Type B pancreatic cell (in vitro differentiated cells): Measurements from ENCODE around the gene MOB3C. TPM values are rescaled to one million over a fixed set of nuclear protein-coding genes. Genes with fewer than 3 reads are reported as not detected.
A peak's percentile ranks its signal among the peaks of the same experiment; 100 is the strongest.

Experiments used
- DNase-seq: peaks from one replicate; pipeline ENCODE4 v3.0.0; 2021; ENCODE audit warnings: mixed read lengths; ENCODE audit not compliant: unreplicated experiment; ENCODE audit errors: extremely low spot score
- H3K27ac Mint-ChIP-seq: 2 replicates; pipeline ENCODE4 v1.8.0; 2021; ENCODE audit warnings: mild to moderate bottlenecking, mixed read lengths
- H3K27me3 Mint-ChIP-seq: 2 replicates; pipeline ENCODE4 v1.8.0; 2021; ENCODE audit warnings: mixed read lengths
- H3K36me3 Mint-ChIP-seq: 2 replicates; pipeline ENCODE4 v1.8.0; 2021; ENCODE audit warnings: mixed read lengths
- H3K4me1 Mint-ChIP-seq: one replicate; pipeline ENCODE4 v1.8.0; 2021; ENCODE audit warnings: mixed read lengths; ENCODE audit not compliant: unreplicated experiment
- H3K4me3 Mint-ChIP-seq: 2 replicates; pipeline ENCODE4 v1.8.0; 2021; ENCODE audit warnings: mild to moderate bottlenecking, mixed read lengths
- H3K9me3 Mint-ChIP-seq: 2 replicates; pipeline ENCODE4 v1.8.0; 2021; ENCODE audit warnings: mixed read lengths
- CTCF ChIP-seq: fragments of 200-600 bp; sonication (generic); conservative IDR thresholded peaks from 2 replicates; pipeline ENCODE4 v1.5.0; 2021; ENCODE audit warnings: antibody characterized with exemption, mild to moderate bottlenecking
- total RNA-seq: library from RNA; stranded (reverse); gene quantifications from 2 replicates; pipeline ENCODE4 v1.2.1, GENCODE V29; 2021; ENCODE audit warnings: low replicate concordance

The MOB3C gene
- total RNA-seq, 1 donor from 2014 or later = 6.8 TPM

DNA sequence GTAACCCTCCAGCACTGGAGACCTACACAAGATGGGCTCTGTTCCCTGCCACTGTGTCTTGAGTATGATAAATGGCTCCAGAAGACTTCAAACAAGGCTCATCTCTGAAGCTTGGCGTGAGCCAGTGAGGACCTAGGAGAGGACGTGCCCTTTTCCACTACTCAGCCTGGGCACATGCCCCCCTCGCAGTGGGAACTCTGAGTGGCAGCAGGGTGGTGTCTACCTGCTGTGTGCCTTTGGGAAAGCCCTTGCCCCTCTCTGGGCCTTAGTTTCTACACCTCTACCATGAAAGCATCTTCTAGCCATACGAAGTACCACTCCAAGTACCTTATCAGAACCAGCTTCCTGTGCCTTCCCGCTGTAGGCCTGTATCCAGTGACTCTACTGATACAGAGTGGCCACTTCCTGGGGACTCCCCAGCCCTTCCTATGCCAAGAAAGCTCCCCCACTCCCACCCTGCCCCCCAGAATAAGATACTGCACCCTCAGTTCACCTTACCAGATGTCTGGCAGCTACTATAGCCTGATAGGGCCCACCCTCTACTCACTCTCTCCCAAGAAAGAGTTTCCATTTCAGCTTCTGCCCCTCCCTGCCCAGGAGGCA, 3.1 kb upstream of the MOB3C start:
- H3K27me3 Mint-ChIP-seq = peaks cover 12% of the 10 kb centered on the region
- no peak for TF ChIP-seq CTCF
- H3K27ac Mint-ChIP-seq = no peak overlapping the region
- H3K4me1 Mint-ChIP-seq = peaks cover 29% of the 10 kb centered on the region
- no peak overlapping the region for H3K4me3 Mint-ChIP-seq
- H3K36me3 Mint-ChIP-seq = no peaks in the 10 kb centered on the region
- H3K9me3 Mint-ChIP-seq = no peaks in the 10 kb centered on the region
- no peak for DNase-seq

DNA sequence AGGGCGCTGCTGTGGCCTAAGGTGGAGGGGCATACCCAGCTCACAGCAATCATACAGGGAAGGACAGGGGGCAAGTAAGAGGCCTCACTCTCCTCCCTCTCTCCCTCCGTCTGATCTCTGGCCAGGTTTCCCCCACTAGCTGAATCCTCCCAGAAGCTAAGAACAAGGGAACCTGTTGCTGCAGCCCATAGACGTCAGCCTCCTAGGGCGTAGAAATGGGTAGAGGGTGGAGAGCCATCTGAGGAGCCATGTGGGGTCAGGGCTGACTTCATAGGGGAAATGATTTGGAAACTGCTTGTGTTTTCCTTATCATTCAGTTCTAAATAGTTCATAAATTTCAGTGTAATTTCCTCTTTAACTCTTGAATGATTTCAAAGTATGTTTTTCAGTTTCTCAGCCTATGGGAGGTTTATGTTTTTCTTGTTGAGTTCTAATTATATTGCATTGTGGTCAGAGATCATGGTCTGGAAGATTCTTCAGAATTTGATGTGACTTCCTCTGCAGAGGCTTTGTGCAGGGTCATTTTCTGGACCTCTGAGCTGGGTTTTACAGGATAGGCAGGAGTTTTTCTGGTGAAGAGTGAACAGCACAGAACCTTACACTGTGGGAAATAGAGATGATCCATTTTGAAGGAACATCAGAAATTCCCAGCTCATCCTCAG, 2.3 kb upstream of the MOB3C start:
- H3K27ac Mint-ChIP-seq = no peak overlapping the region
- H3K9me3 Mint-ChIP-seq = no peaks in the 10 kb centered on the region
- no peak overlapping the region for H3K4me3 Mint-ChIP-seq
- DNase-seq = no peak
- H3K27me3 Mint-ChIP-seq = peaks cover 12% of the 10 kb centered on the region
- TF ChIP-seq CTCF = no peak
- peaks cover 22% of the 10 kb centered on the region for H3K4me1 Mint-ChIP-seq
- H3K36me3 Mint-ChIP-seq = no peaks in the 10 kb centered on the region

DNA sequence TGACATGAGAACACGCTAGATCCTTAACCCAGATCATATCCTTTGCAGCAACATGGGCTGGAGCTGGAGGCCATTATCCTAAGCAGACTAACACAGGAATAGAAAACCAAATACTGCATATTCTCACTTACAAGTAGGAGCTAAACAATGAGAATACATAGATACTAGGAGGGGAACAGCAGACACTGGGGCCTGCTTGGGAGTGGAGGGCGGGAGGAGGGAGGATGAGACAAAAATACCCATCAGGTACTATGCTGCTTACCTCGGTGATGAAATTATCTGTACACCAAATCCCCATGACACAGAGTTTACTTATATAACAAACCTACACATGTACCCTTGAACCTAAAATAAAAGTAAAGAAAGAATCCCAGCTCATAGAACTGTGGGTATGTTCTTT, 1.2 kb upstream of the MOB3C start:
- Mint-ChIP-seq H3K27ac (no peak overlapping the region), H3K36me3 (no peaks in the 10 kb centered on the region), H3K27me3 (peaks cover 12% of the 10 kb centered on the region), H3K9me3 (no peaks in the 10 kb centered on the region), H3K4me3 (peak overlapping the region; percentile 90), H3K4me1 (peaks cover 18% of the 10 kb centered on the region)
- no peak for DNase-seq
- TF ChIP-seq CTCF = no peak

DNA sequence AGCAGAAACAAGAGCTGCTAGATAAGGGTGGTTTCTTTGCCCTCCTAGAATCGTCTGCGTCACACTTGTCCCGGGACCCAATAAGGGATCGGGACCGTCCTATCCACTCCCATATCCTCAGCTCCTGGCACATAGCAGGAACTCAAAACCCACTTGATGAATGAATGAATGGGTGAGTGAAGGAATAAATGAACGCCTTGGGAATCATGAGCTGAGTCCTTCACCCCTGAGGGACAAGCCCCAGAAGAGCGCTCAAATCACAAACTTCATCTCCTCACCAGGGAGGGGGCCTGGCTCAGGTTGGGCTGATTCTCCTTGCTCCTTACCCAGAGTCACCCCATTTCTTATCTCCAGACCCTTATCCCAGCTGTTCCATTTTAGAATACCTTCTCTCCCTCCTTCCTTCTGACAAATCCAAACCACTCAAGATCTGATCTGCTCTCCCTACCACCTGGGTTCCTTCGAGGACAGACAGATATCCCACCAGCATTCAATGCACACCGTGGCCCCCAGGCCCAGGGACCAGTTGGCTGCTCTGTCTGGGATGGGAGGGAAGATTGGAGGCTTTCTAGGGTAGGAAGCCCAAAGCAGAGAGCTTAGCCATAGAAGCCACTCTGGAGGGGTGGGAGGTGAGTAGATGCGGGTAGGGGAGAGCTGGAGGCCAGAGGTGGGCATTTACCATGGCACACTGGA, 643 bp upstream of the MOB3C start:
- DNase-seq = no peak
- Mint-ChIP-seq H3K9me3 (no peaks in the 10 kb centered on the region), H3K27me3 (peaks cover 12% of the 10 kb centered on the region), H3K36me3 (no peaks in the 10 kb centered on the region), H3K4me1 (peaks cover 18% of the 10 kb centered on the region), H3K4me3 (peak overlapping the region; percentile 90), H3K27ac (peak overlapping the region; percentile 73)
- TF ChIP-seq CTCF = no peak

- Mint-ChIP-seq H3K27ac (peak overlapping the region; percentile 59), H3K36me3 (no peaks in the 10 kb centered on the region), H3K4me1 (peaks cover 13% of the 10 kb centered on the region), H3K27me3 (peaks cover 12% of the 10 kb centered on the region), H3K9me3 (no peaks in the 10 kb centered on the region), H3K4me3 (peak overlapping the region; percentile 90)
- DNase-seq = no peak
- no peak for TF ChIP-seq CTCF
Observed at GRCh38 chr1:46615735-46616134, 876 bp downstream of the MOB3C start.
